Effector CD4-positive, alpha-beta T cell (primary cell): ENCODE data around the gene NUP50.

Experiments used
- DNase-seq: peaks from one replicate; pipeline ENCODE4 v3.0.0-alpha.2; 2020
- total RNA-seq: gene quantifications from one replicate; lab custom pipeline; 2026; lab: John Stamatoyannopoulos, UW

NUP50 gene, protein sequence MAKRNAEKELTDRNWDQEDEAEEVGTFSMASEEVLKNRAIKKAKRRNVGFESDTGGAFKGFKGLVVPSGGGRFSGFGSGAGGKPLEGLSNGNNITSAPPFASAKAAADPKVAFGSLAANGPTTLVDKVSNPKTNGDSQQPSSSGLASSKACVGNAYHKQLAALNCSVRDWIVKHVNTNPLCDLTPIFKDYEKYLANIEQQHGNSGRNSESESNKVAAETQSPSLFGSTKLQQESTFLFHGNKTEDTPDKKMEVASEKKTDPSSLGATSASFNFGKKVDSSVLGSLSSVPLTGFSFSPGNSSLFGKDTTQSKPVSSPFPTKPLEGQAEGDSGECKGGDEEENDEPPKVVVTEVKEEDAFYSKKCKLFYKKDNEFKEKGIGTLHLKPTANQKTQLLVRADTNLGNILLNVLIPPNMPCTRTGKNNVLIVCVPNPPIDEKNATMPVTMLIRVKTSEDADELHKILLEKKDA
- total RNA-seq = 148 reads per million, percentile 89 among the genes with 10 or more reads in this experiment

GRCh38 chr22:45163451-45164269, at the start of gene NUP50:
TSS of gene NUP50 (plus strand) at chr22:45163925. CDS start at chr22:45168178, 4,253 bp downstream.
- DNase-seq = peak; percentile 95

- no peak for DNase-seq
Measured at GRCh38 chr22:45120440-45120839, 43.3 kb upstream of the NUP50 start.

DNA sequence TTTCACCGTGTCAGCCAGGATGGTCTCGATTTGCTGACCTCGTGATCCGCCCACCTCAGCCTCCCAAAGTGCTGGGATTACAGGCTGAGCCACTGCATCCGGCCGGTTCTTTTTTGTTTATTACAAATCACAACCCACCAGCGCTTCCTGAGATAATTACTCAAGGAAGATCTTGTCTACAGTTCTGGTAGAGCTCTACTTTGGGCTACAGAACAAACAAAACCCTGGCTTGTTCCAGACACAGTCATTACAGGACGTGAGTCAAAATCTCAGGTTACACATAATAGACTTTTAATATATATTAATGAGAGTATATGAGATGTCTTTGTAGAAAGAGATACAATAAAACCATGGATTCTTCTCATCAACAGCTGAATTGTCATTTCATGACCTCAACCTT, 42.8 kb upstream of the NUP50 start:
- DNase-seq = no peak

- DNase-seq = no peak
Measured at GRCh38 chr22:45124176-45124847, 39.4 kb upstream of the NUP50 start.

DNA sequence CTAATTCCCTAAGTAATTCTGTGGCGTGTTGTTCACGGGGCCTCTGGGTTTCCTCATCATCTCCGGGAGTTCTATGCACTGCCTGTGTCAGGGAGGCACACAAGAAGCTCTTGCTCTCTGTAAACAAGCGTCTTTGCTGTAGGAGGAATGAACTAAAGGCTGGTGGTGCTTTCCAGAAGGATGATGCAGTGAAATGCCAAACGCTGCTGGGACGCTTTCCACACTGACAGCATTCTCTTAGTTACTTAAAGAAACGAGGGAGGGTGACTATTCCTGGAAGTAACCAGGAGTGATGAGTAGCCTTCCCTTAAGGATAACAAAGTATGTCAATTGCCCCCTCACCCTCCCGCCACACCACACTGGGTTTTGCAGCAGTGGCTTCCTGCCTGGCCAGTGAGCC, 38.5 kb upstream of the NUP50 start:
- DNase-seq = no peak

GRCh38 chr22:45127866-45128265, 35.9 kb upstream of the NUP50 start:
- no peak for DNase-seq

- DNase-seq = no peak
Measured at GRCh38 chr22:45129703-45130524, 33.8 kb upstream of the NUP50 start.

GRCh38 chr22:45130891-45131290, 32.8 kb upstream of the NUP50 start:
- DNase-seq = no peak

DNA sequence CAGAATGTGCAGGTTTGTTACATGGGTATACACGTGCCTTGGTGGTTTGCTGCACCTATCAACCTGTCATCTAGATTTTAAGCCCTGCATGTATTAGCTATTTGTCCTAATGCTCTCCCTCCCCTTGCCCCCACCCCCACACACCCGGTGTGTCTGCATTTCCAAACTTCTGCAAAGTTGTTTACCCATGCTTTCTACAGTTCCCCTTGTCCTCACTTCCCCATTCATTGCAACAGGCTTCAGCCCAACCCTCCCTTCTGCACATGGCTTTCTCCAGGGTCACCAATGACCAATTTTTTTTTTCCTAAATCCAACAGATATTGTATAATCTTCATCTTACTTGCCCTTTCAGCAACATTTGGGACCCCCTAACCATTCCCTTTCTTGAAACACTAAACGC, 32.0 kb upstream of the NUP50 start:
- no peak for DNase-seq

DNA sequence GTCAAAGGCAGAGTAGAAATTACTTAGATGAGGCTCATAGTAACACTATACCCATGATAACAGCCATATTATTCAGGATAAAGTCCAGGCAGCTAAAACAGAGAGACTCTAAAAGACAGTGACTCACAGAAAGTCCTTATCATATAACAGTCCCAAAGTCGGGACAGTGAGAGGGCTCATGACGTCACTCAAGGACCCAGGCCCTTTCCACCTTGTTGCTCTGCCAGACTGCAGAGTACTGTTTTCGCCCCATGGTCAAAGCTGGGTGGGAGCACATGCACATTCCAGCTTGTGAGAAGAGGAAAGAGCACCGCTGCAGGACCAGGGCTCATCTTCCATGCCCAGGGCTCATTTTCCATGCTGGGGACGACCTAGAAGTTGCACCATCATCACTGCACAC, 29.4 kb upstream of the NUP50 start:
- no peak for DNase-seq

DNA sequence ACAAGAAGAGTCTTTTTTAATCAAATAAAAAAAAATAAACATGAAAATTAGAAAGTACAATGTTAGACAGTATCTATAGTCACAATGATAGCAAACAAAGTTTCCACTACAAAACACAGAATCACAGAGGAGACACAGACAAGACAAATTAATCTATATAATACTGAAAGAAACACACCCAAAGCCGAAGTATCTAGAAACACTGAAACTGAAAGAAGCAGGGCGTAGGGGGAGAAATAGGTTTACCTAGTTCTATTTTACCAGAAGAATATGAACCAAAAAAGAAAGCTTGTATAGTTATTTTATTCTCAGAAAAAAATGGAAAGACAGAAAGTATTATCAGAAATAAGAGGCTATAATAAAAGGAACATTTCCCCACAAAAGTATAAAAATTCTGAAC, 27.1 kb upstream of the NUP50 start:
- no peak for DNase-seq

DNA sequence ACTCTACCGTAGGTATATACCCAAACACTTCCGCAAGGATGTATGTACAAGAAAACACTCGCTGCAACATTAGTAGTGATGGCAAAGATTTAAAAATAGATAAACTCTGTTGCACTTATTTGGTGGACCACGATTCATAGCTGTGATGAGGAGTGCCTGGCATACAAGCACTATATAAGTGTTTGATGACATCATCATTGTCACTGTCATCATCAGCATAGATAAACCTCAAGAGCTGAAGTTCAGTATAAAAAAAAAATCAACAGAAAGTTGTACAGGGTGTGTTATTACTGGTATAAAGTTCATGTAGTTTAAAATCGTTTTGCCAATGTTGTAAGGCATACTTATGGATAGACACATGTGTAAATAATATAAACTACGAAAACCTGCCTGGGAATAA, 24.0 kb upstream of the NUP50 start:
- no peak for DNase-seq

DNA sequence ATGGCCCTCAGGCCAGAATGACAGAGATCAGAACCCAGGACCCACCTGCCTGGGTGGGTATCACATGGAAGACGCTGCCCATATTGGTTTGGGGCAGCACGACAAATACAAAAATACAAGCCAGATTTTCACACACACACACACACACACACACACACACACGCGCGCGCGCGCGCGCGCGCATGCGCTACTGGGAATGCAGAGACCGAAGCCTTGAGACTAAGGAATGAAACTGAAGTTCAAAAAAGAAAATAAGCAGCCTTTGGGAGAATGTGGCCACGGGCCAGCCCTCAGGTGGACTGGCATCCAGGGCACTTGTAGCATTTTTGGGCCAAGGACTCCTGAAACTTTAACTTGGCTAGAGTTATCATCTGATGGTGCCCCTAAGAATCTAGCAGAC, 21.3 kb upstream of the NUP50 start:
- DNase-seq = no peak

DNA sequence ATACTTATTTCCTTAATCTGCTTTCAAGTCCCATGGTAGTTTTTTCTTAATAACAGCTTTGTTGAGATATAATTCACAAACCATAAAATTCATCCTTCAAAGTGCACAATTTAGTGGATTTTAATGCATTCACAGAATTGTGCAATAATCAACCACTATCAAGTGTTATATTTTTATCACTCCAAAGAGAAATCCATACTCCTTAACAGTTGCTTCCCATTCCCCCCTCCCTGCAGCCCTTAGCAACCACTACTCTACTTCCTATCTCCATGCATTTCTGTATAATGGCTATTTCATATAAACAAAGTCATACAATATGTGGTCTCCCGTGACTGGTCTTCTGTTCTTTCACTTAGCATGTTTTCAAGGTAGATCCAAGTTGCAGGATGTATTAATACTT, 18.8 kb upstream of the NUP50 start:
- DNase-seq = no peak

DNA sequence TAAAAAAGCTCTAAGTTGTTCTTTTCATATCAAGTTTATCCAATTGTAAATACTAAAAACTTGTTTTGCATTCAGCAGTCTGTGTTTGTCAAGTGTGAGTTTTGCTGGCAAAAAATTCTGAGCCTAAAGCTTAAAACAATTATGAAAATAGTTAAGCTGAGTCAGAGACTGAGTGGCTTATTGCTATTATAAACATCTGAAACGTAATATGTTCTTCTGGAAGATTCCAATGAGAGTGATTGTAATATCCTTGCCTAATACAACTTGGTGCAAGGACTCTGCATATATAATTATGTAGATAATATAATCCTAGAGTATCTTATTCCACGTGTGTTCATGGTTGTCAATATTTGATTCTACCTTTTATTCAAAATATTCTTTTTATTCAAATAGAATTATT, 14.1 kb upstream of the NUP50 start:
- no peak for DNase-seq

GRCh38 chr22:45150139-45150538, 13.6 kb upstream of the NUP50 start:
- no peak for DNase-seq

GRCh38 chr22:45151503-45151902, 12.2 kb upstream of the NUP50 start:
- no peak for DNase-seq

DNA sequence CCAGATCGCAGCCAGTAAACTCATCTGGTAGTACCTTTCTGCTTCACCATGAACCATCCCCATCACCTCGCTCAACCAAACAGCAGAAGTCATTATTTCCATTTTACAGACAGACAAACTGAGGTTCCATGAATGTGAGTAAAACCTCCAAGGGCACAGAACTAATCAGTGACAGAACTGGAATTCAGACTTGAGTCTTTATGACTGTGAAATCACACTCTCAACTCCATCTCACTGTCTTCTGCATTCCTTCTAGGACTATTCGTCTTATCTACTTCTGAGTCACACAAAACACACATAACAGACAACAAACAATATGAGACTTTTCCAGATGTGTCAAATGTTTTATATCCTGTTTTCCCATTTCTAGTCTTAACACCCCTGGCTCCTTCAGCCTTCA, 9.3 kb upstream of the NUP50 start:
- DNase-seq = no peak

DNA sequence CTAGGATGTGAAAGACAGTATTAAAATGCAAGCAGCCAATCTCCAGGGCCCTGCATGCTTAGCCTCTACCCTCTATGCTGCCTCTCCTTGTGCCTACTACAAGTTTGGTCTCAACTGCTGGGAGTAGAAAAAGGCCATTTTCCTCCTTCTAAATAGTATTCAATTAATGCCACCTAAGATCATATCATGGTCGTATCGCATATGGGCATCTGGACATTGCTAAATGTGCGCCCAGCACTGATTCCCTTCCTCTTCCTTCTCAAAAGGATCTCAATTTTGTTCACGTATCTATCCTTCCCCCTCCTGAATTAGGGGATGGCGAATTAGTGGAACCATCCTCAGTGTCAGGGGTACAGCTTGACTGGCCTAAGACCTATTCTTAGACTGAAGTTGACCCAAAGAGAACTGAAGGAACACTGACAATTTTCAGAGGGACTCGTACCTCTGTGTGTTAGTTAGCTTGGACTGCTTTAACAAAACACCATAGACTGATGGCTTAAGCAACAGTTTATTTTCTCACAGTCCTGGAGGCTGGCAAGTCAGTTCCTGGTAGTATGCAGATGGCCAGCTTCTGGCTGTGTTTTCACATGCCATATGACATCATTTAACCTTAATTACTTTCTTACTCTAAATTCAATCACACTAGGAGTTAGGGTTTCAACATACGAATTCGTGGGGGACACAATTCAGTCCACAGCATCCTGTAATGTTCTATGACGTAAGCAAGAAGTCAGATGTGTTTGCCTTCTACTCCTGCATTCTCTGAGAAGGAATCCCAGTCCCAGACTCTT, 8.5 kb upstream of the NUP50 start:
- DNase-seq = no peak

DNA sequence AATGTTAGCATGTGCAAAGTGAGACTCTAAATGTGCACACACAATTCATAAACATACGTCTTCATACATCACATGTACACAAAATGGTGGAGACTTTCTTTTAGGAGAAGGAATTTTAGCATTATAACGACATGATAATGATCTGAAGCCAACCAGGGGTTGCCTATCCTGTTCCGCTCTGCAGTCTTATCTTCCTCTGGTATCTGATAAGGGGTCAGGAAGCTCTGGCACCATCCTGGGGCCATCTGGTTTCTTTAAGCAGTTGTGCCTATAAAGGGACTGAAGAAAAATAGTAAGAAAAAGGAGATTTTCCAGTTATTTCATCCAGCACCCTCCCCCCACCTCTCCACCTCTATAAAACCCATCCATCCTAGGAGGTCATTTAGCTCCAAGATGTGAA, 5.8 kb upstream of the NUP50 start:
- DNase-seq = no peak

- no peak for DNase-seq
Measured at GRCh38 chr22:45159652-45160462, 3.9 kb upstream of the NUP50 start.
